ENCODE measurements around the gene GPR84. TPM values are rescaled to one million over a fixed set of nuclear protein-coding genes. Genes with fewer than 3 reads are reported as not detected.

The GPR84 gene
- total and polyA plus RNA-seq, 9 of the 15 experiments (the other 6 are each of a cell fraction or from before 2014, with no cell fraction given) = 0.07 to 0.18 (median 0.11) TPM; not detected in 5

- TF ChIP-seq E2F6 (IDR thresholded peaks at IDR 0.05; ENCODE audit: borderline replicate concordance in 1 of 2, extremely low read depth in 1 of 2, insufficient read depth in 1 of 2, insufficient read length in 1 of 2, low read depth in 1 of 2, low read length in 1 of 2, poor library complexity in 1 of 2, severe bottlenecking in 1 of 2) = peak; percentile 71 to 88
- no peak for TF ChIP-seq TRIM25 (IDR thresholded peaks at IDR 0.05; ENCODE audit: borderline replicate concordance)
- TF ChIP-seq COPS2 (conservative IDR thresholded peaks at IDR 0.05) = no peak
- TF ChIP-seq FOXJ3 (CRISPR knock-in tag; IDR thresholded peaks at IDR 0.05) = no peak
- no peak for TF ChIP-seq NFXL1 (CRISPR knock-in tag; IDR thresholded peaks at IDR 0.05)
- TF ChIP-seq MTA1 (IDR thresholded peaks at IDR 0.05; ENCODE audit: borderline replicate concordance) = no peak
- TF ChIP-seq PTTG1 (tag; IDR thresholded peaks at IDR 0.05; ENCODE audit: low read depth) = no peak
- TF ChIP-seq GABPB1 (CRISPR knock-in tag; IDR thresholded peaks at IDR 0.05) = no peak
- TF ChIP-seq ZNF696 (CRISPR knock-in tag; conservative IDR thresholded peaks at IDR 0.05) = no peak
- no peak for TF ChIP-seq ZNF507 (tag; conservative IDR thresholded peaks at IDR 0.05)
- TF ChIP-seq ZNF174 (CRISPR knock-in tag; IDR thresholded peaks at IDR 0.05) = no peak
- no peak for TF ChIP-seq POLR3A (IDR thresholded peaks at IDR 0.05; ENCODE audit: borderline replicate concordance, extremely low read depth, insufficient read depth, insufficient read length)
- no peak for TF ChIP-seq TCF7 (IDR thresholded peaks at IDR 0.05; ENCODE audit: borderline replicate concordance)
- no peak for TF ChIP-seq HDAC8 (tag; IDR thresholded peaks at IDR 0.05)
- no peak for TF ChIP-seq ZNF407 (IDR thresholded peaks at IDR 0.05; ENCODE audit: low read depth)
- TF ChIP-seq ZNF316 (IDR thresholded peaks at IDR 0.05) = no peak
- TF ChIP-seq MCM3 (IDR thresholded peaks at IDR 0.05) = no peak
Observed at GRCh38 chr12:54390668-54391551, 26.6 kb upstream of the GPR84 start (continued).

All from K562 (cell line).